H1 (cell line): ENCODE results near the gene PSMB3. TPM values are rescaled to one million over a fixed set of nuclear protein-coding genes. Genes with fewer than 3 reads are reported as not detected.
A peak's percentile ranks its signal among the peaks of the same experiment; 100 is the strongest.

ENCODE experiments used
- CTCF ChIA-PET: fragments of 300-600 bp; sonication (Branson Sonifier 250); formaldehyde crosslinking; loops from one replicate; lab custom pipeline; 2021; ENCODE audit not compliant: partially characterized antibody; lab: Charles Lee
- POLR2A ChIA-PET: fragments of 300-600 bp; sonication (Branson Sonifier 250); formaldehyde crosslinking; loops from one replicate; lab custom pipeline; 2021; ENCODE audit warnings: inconsistent platforms; ENCODE audit not compliant: partially characterized antibody; lab: Charles Lee
- DNase-seq, 2 experiments: peaks; one replicate each; pipeline versions ENCODE4 v3.0.0 to v3.0.0-alpha.2; 2010 to 2022; ENCODE audit warnings: low spot score in 2 of 2, low read depth in 1 of 2, mixed read lengths in 1 of 2
- FAIRE-seq: peaks from 2 replicates; lab custom pipeline; 2011; peaks lifted over from hg19 to GRCh38; lab: Jason Lieb, UNC
- H2AFZ ChIP-seq: 2 replicates; pipeline ENCODE4 v1.8.1; 2012; ENCODE audit warnings: low read length, inconsistent platforms
- H2AK5ac ChIP-seq: 2 replicates; pipeline ENCODE4 v1.6.1; 2013; ENCODE audit warnings: low read depth, low read length
- H2BK120ac ChIP-seq: replicated peaks from 2 replicates; pipeline ENCODE3; 2013; ENCODE audit warnings: low read depth, low read length, inconsistent platforms
- H2BK12ac ChIP-seq: 2 replicates; pipeline ENCODE4 v1.6.1; 2013; ENCODE audit warnings: low read depth, low read length
- H2BK15ac ChIP-seq: 2 replicates; pipeline ENCODE4 v1.6.1; 2013; ENCODE audit warnings: low read length
- H2BK20ac ChIP-seq: 2 replicates; pipeline ENCODE4 v1.6.1; 2013; ENCODE audit warnings: low read length
- H2BK5ac ChIP-seq: 2 replicates; pipeline ENCODE4 v1.6.1; 2013; ENCODE audit warnings: low read depth, low read length
- H3K14ac ChIP-seq: 2 replicates; pipeline ENCODE4 v1.6.1; 2013; ENCODE audit warnings: inconsistent platforms; ENCODE audit not compliant: insufficient read length
- H3K18ac ChIP-seq: 2 replicates; pipeline ENCODE4 v1.6.1; 2013; ENCODE audit warnings: low read length; ENCODE audit errors: extremely low read depth
- H3K23ac ChIP-seq: 2 replicates; pipeline ENCODE4 v1.6.1; 2013; ENCODE audit warnings: inconsistent platforms; ENCODE audit not compliant: insufficient read length
- H3K23me2 ChIP-seq: 2 replicates; pipeline ENCODE4 v1.6.1; 2013; ENCODE audit warnings: low read depth, low read length
- H3K27ac ChIP-seq: 2 replicates; pipeline ENCODE4 v1.6.1; 2011; ENCODE audit warnings: low read depth, low read length, inconsistent platforms
- H3K27me3 ChIP-seq, 4 experiments: replicated peaks in 1 of 4; 1 replicate in 1 of 4; 2 replicates in 3 of 4; pipeline versions ENCODE4 v1.6.1 to v1.8.1; 2011 to 2013; ENCODE audit warnings: low read length in 3 of 4, mild to moderate bottlenecking in 3 of 4, inconsistent platforms in 2 of 4, mixed read lengths in 2 of 4, moderate library complexity in 1 of 4; ENCODE audit not compliant: control insufficient read depth in 3 of 4, insufficient read depth in 3 of 4; ENCODE audit errors: extremely low read depth in 1 of 4
- H3K36me3 ChIP-seq, 4 experiments: 2 replicates each; pipeline versions ENCODE4 v1.6.1 to v1.8.1; 2011 to 2013; ENCODE audit warnings: mild to moderate bottlenecking in 4 of 4, low read length in 3 of 4, moderate library complexity in 2 of 4, control low read depth in 1 of 4, inconsistent platforms in 1 of 4; ENCODE audit not compliant: insufficient read depth in 4 of 4, control insufficient read depth in 2 of 4
- H3K4ac ChIP-seq: replicated peaks from 2 replicates; pipeline ENCODE3; 2013; ENCODE audit warnings: low read length, low read depth, mixed read lengths, inconsistent platforms; ENCODE audit not compliant: insufficient read length
- H3K4me1 ChIP-seq, 4 experiments: replicated peaks in 1 of 4; 1 replicate in 1 of 4; 2 replicates in 3 of 4; pipeline versions ENCODE4 v1.6.1 to v1.8.1; 2011 to 2013; ENCODE audit warnings: low read length in 3 of 4, inconsistent platforms in 2 of 4, mixed read lengths in 1 of 4; ENCODE audit not compliant: insufficient read depth in 4 of 4, control insufficient read depth in 3 of 4
- H3K4me2 ChIP-seq, 2 experiments: 2 replicates each; pipeline versions ENCODE4 v1.6.1 to v1.8.1; 2011 to 2013; ENCODE audit warnings: low read depth in 2 of 2, low read length in 2 of 2, control low read depth in 1 of 2, inconsistent platforms in 1 of 2, mild to moderate bottlenecking in 1 of 2; ENCODE audit not compliant: insufficient read depth in 1 of 2
- H3K4me3 ChIP-seq, 4 experiments: fragments of 200-600, 300-600 bp in 1 of 4; sonication (generic), shearing (Covaris generic), sonication (Bioruptor Twin) in 1 of 4; 2 replicates each; pipeline versions ENCODE4 v1.5.1 to v1.8.1; 2011 to 2016; ENCODE audit warnings: low read length in 4 of 4, low read depth in 3 of 4, control low read depth in 2 of 4, inconsistent platforms in 2 of 4, mild to moderate bottlenecking in 2 of 4, mixed read lengths in 1 of 4, moderate library complexity in 1 of 4; ENCODE audit not compliant: insufficient read depth in 2 of 4; ENCODE audit errors: extremely low read depth in 1 of 4
- H3K56ac ChIP-seq: replicated peaks from 2 replicates; pipeline ENCODE3; 2013; ENCODE audit warnings: low read depth, mild to moderate bottlenecking, mixed read lengths, low read length, inconsistent platforms; ENCODE audit not compliant: insufficient read length
- H3K79me1 ChIP-seq: 2 replicates; pipeline ENCODE4 v1.6.1; 2013; ENCODE audit warnings: low read depth, low read length, control low read depth
- H3K79me2 ChIP-seq, 2 experiments: 2 replicates each; pipeline versions ENCODE4 v1.6.1 to v1.8.1; 2012 to 2013; ENCODE audit warnings: low read length in 2 of 2, mild to moderate bottlenecking in 2 of 2, inconsistent platforms in 1 of 2; ENCODE audit not compliant: insufficient read depth in 2 of 2, control insufficient read depth in 1 of 2
- H3K9ac ChIP-seq, 4 experiments: replicated peaks in 1 of 4; 1 replicate in 1 of 4; 2 replicates in 3 of 4; pipeline versions ENCODE4 v1.6.1 to v1.8.1; 2011 to 2013; ENCODE audit warnings: low read depth in 3 of 4, low read length in 3 of 4, control low read depth in 2 of 4, mild to moderate bottlenecking in 2 of 4, moderate library complexity in 2 of 4, inconsistent platforms in 1 of 4; ENCODE audit errors: extremely low read depth in 1 of 4
- H3K9me3 ChIP-seq, 2 experiments: 2 replicates each; pipeline versions ENCODE4 v1.6.1 to v1.8.1; 2012 to 2013; ENCODE audit warnings: mild to moderate bottlenecking in 2 of 2, moderate library complexity in 2 of 2, control low read depth in 1 of 2, inconsistent platforms in 1 of 2, low read depth in 1 of 2, low read length in 1 of 2, mixed read lengths in 1 of 2; ENCODE audit not compliant: insufficient read depth in 2 of 2
- H4K20me1 ChIP-seq, 2 experiments: replicated peaks in 1 of 2; 2 replicates each; pipeline versions ENCODE3 to v1.8.1; 2011 to 2013; ENCODE audit warnings: inconsistent platforms in 2 of 2, low read length in 2 of 2, mild to moderate bottlenecking in 1 of 2; ENCODE audit not compliant: insufficient read depth in 2 of 2, control insufficient read depth in 1 of 2
- H4K5ac ChIP-seq: 2 replicates; pipeline ENCODE4 v1.6.1; 2013; ENCODE audit warnings: low read length, low read depth, mixed read lengths, inconsistent platforms; ENCODE audit not compliant: insufficient read length
- H4K8ac ChIP-seq: 2 replicates; pipeline ENCODE4 v1.8.0; 2013; ENCODE audit warnings: mild to moderate bottlenecking, moderate library complexity, low read length, inconsistent platforms; ENCODE audit not compliant: insufficient read depth; ENCODE audit errors: extremely low read depth
- H4K91ac ChIP-seq: replicated peaks from 2 replicates; pipeline ENCODE3; 2013; ENCODE audit warnings: low read length, mixed read lengths, inconsistent platforms; ENCODE audit not compliant: insufficient read length
- CBX5 ChIP-seq: fragments of 300-800, 300-1000 bp; sonication (generic); IDR thresholded peaks from 2 replicates; pipeline ENCODE4 v1.7.1; 2016; ENCODE audit warnings: antibody characterized with exemption, low read length, low read depth
- CHD2 ChIP-seq: IDR thresholded peaks from 2 replicates; pipeline ENCODE4 v1.6.1; 2012; ENCODE audit warnings: low read length, improper control_type of control experiment
- EZH2 ChIP-seq: fragments of 200-600 bp; sonication (generic); IDR thresholded peaks from 2 replicates; pipeline ENCODE4 v1.7.1; 2012; ENCODE audit warnings: low read depth, mild to moderate bottlenecking, moderate library complexity, low read length, inconsistent platforms; ENCODE audit not compliant: severe bottlenecking
- SIN3A ChIP-seq, 2 experiments: IDR thresholded peaks in 1 of 2; conservative IDR thresholded peaks in 1 of 2; 2 replicates each; pipeline ENCODE4 v1.6.1; 2011 to 2012; ENCODE audit warnings: low read length in 2 of 2, improper control_type of control experiment in 1 of 2, low read depth in 1 of 2, mild to moderate bottlenecking in 1 of 2
- TAF1 ChIP-seq: IDR thresholded peaks from 2 replicates; pipeline ENCODE4 v1.6.1; 2011; ENCODE audit warnings: mild to moderate bottlenecking, low read depth, low read length
- TAF7 ChIP-seq: optimal IDR thresholded peaks from 2 replicates; pipeline ENCODE3; 2011; ENCODE audit warnings: low read depth, mild to moderate bottlenecking, inconsistent platforms, low read length, moderate library complexity, borderline replicate concordance
- WGBS, 2 experiments: shearing (Covaris generic) in 1 of 2; methylation state at CpG; one replicate each; pipeline versions ENCODE4 v1.1.6 to v1.1.7; 2013 to 2015; ENCODE audit warnings: low lambda C conversion rate in 2 of 2, mixed read lengths in 2 of 2, inconsistent platforms in 1 of 2, low coverage in 1 of 2, missing lambda C conversion rate in 1 of 2; ENCODE audit not compliant: insufficient replicate concordance in 2 of 2, insufficient coverage in 1 of 2, insufficient read length in 1 of 2; ENCODE audit errors: extremely low coverage in 1 of 2, missing lambda C conversion rate in 1 of 2; 5-methylcytosine and 5-hydroxymethylcytosine counted together
- polyA plus RNA-seq, 7 experiments: library from polyadenylated mRNA; depleted of rRNA in 3 of 7; stranded (reverse) in 5 of 7; unstranded in 2 of 7; fragments of >200 nt in 5 of 7; fragments of 200-250 nt in 2 of 7; gene quantifications; 1 replicate in 5 of 7; 2 replicates in 1 of 7; 4 replicates in 1 of 7; pipeline versions ENCODE4 v1.2.1 to v1.2.3, GENCODE V29; 2011 to 2013; ENCODE audit warnings: missing spikeins in 2 of 7, mixed read lengths in 2 of 7
- total RNA-seq: library from RNA; stranded (reverse); fragmentation: NEBNext Ultra II Directional; extraction: Animal tissue kit (Norgen Biotek cat#: 25700); gene quantifications from 2 replicates; pipeline ENCODE4 v1.2.1, GENCODE V29; 2021
- TF ChIP-seq, protein P1 (sequence below): IDR thresholded peaks from 2 replicates; pipeline ENCODE4 v1.6.1; 2011; ENCODE audit warnings: low read depth, mild to moderate bottlenecking, low read length; ENCODE audit not compliant: insufficient read depth

The PSMB3 gene
- total and polyA plus RNA-seq, 2 of the 8 experiments (the other 6 are each of a cell fraction or from before 2014, with no cell fraction given): 291 to 914 TPM

DNA sequence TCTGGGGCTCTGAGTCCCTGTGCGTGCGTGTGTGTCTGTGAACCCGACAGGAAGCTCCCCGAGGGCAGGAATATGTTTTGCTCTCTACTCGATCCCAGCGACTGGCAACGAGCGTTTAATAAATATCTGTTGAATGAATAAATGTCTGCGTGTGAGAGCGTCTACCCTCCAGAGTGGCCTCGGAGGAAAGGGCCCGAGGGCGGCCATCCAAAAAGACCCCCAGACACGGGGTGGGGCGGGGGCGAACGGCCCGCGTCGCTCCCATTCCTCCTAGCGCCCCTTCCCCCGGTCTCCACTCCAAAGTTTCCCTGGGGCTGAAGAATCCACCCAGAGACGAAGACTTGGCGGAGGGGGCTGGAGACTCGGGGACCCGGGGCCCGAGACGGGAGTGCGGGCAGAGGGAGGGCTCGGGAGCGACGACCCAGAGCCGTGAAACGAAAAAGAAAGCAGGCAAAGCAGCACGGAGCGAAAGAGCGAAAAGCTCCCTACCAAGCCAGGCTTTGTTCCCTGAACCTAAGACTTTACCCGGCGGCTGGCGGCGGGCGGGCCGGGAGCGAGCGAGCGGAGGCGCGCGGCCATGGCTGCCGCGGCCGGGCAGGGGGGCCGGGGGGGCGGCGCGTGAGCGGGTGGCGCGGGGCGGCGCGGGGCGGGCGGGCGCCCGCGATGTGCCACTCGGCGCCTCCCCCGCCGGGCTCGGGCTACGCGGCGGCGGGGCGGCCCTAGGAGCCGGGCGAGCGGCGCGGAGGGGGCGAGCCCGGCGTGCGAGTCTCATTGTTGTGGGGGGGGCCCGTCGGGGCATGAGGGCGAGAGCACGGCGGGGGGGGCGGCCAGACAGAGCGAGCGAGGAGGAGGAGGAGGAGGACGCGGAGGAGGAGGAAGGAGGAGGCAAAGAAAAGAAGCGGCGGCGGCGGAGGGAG is 47.7 kb upstream of the PSMB3 start, which contains the start of gene MLLT6:
MLLT6 (plus strand) TSS at position 668 of the 917 bp plus-strand sequence. CDS start 360 bp downstream, outside the sequence.
- Histone ChIP-seq H2AFZ (no peak within 1 kb of the TSS), H3K9ac (no peak within 1 kb of the TSS; a peak in 1 of 7 replicates), H2BK5ac (peak within 1 kb of the TSS; percentile 44; the same call in 1 of the 2 replicates), H4K91ac (peak within 1 kb of the TSS; percentile 15), H4K8ac (peak within 1 kb of the TSS; percentile 47; the same call in 1 of the 2 replicates), H3K79me1 (no peaks in the 10 kb centered on the region), H3K18ac (no peak within 1 kb of the TSS; the same call in 1 of the 2 replicates), H3K27ac (no peak within 1 kb of the TSS), H3K23ac (no peak within 1 kb of the TSS), H3K4me3 (peak within 1 kb of the TSS; percentile 46 to 76 (median 60)), H3K14ac (no peak within 1 kb of the TSS), H3K56ac (no peak within 1 kb of the TSS), H2BK12ac (peak within 1 kb of the TSS; percentile 10; the same call in 1 of the 2 replicates), H3K4me2 (peak within 1 kb of the TSS; percentile 81 to 92), H4K5ac (no peak within 1 kb of the TSS), H2BK120ac (no peak within 1 kb of the TSS), H2BK20ac (no peak within 1 kb of the TSS), H4K20me1 (peaks cover 5 to 18% of the 10 kb centered on the region in 2 experiments), H3K4me1 (peaks cover 15 to 48% (median 32%) of the 10 kb centered on the region in 4 experiments), H2AK5ac (no peak within 1 kb of the TSS), H3K4ac (no peak within 1 kb of the TSS), H3K79me2 (no peaks in the 10 kb centered on the region), H3K23me2 (peaks cover 28% of the 10 kb centered on the region), H3K27me3 (peaks cover 31 to 80% (median 66%) of the 10 kb centered on the region in 4 experiments), H3K9me3 (no peaks in the 10 kb centered on the region), H2BK15ac (0 out of 2 replicates have a peak within 1 kb of the TSS, but pooled peaks have one; percentile 20), H3K36me3 (no peaks in the 10 kb centered on the region)
- FAIRE-seq (no peak), DNase-seq (no peak)
- POLR2A ChIA-PET: interaction anchor here (1.0 to 4.5 kb wide), 12 partner anchors 11 to 149 kb away, joined by 3 to 38 read pairs (median 4); no protein-coding TSS in a partner anchor
- CTCF ChIA-PET: interaction anchor here (0.6 to 3.4 kb wide), 12 partner anchors 9 to 125 kb away, joined by 3 to 30 read pairs (median 4); no protein-coding TSS in a partner anchor
- 3% methylated on average over 57 of the region's 100 CpGs; no CpG with 5 or more reads in 1 of the 2 experiments for WGBS, 2 experiments
- TF ChIP-seq, protein P1, sequence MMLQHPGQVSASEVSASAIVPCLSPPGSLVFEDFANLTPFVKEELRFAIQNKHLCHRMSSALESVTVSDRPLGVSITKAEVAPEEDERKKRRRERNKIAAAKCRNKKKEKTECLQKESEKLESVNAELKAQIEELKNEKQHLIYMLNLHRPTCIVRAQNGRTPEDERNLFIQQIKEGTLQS: no peak
- peak; percentile 3 for TF ChIP-seq TAF7
- TF ChIP-seq EZH2: peak; percentile 53
- TF ChIP-seq CBX5: no peak
- 0 out of 4 replicates have a peak, but pooled peaks of 1 of the 2 experiments have one; percentile 30 for TF ChIP-seq SIN3A (conservative IDR thresholded peaks at IDR 0.05 in 1 of 2, IDR thresholded peaks at IDR 0.05 in 1 of 2; ENCODE audit: low read depth in 1 of 2, low read length in 2 of 2)
- TF ChIP-seq TAF1: no peak
- no peak for TF ChIP-seq CHD2
